ENCODE results near the gene CST9. TPM values are rescaled to one million over a fixed set of nuclear protein-coding genes. Genes with fewer than 3 reads are reported as not detected.

The CST9 gene
- total and polyA plus RNA-seq, 2 of the 13 experiments (the other 11 are each of a cell fraction or from before 2014, with no cell fraction given) = 0.07 TPM; not detected in 1

GRCh38 chr20:23637282-23638221, 31.8 kb upstream of the CST9 start, which contains the start of gene CST3 (continued):
- TF ChIP-seq ZMYM3 (CRISPR knock-in tag; IDR thresholded peaks at IDR 0.05) (0 out of 2 replicates have a peak, but pooled peaks have one; percentile 16), HOXA5 (CRISPR knock-in tag; IDR thresholded peaks at IDR 0.05) (peak; percentile 88), ZNF3 (CRISPR knock-in tag; IDR thresholded peaks at IDR 0.05) (no peak), PCBP2 (optimal IDR thresholded peaks at IDR 0.05; ENCODE audit: low read depth, low read length, poor library complexity, severe bottlenecking) (peak; percentile 34), CREB1 (IDR thresholded peaks at IDR 0.05) (no peak), CREB1 (CRISPR knock-in tag; IDR thresholded peaks at IDR 0.05) (no peak), ZNF644 (CRISPR knock-in tag; IDR thresholded peaks at IDR 0.05; ENCODE audit: low read depth) (no peak; the same call in 1 of the 2 replicates), AFF4 (CRISPR knock-in tag; IDR thresholded peaks at IDR 0.05) (peak; percentile 87), NAIF1 (CRISPR knock-in tag; IDR thresholded peaks at IDR 0.05; ENCODE audit: borderline replicate concordance) (no peak), ZMYM4 (CRISPR knock-in tag; IDR thresholded peaks at IDR 0.05) (peak; percentile 90), ELK4 (CRISPR knock-in tag; IDR thresholded peaks at IDR 0.05; ENCODE audit: borderline replicate concordance) (peak; percentile 91; the same call in 1 of the 2 replicates), HHEX (CRISPR knock-in tag; IDR thresholded peaks at IDR 0.05) (no peak), PPARG (CRISPR knock-in tag; conservative IDR thresholded peaks at IDR 0.05) (no peak), ZBTB38 (CRISPR knock-in tag; IDR thresholded peaks at IDR 0.05) (peak; percentile 85), ZNF570 (CRISPR knock-in tag; IDR thresholded peaks at IDR 0.05; ENCODE audit: borderline replicate concordance) (peak; percentile 89), GABPA (IDR thresholded peaks at IDR 0.05; ENCODE audit: low read depth, low read length) (peak; percentile 66), GABPA (CRISPR knock-in tag; IDR thresholded peaks at IDR 0.05; ENCODE audit: low read depth) (peak; percentile 82), ZBTB14 (CRISPR knock-in tag; IDR thresholded peaks at IDR 0.05) (peak; percentile 74), TBX2 (CRISPR knock-in tag; IDR thresholded peaks at IDR 0.05; ENCODE audit: borderline replicate concordance) (peak; percentile 83), PHF21A (CRISPR knock-in tag; IDR thresholded peaks at IDR 0.05) (peak; percentile 79; the same call in 1 of the 2 replicates)
- TF ChIP-seq, protein P1, sequence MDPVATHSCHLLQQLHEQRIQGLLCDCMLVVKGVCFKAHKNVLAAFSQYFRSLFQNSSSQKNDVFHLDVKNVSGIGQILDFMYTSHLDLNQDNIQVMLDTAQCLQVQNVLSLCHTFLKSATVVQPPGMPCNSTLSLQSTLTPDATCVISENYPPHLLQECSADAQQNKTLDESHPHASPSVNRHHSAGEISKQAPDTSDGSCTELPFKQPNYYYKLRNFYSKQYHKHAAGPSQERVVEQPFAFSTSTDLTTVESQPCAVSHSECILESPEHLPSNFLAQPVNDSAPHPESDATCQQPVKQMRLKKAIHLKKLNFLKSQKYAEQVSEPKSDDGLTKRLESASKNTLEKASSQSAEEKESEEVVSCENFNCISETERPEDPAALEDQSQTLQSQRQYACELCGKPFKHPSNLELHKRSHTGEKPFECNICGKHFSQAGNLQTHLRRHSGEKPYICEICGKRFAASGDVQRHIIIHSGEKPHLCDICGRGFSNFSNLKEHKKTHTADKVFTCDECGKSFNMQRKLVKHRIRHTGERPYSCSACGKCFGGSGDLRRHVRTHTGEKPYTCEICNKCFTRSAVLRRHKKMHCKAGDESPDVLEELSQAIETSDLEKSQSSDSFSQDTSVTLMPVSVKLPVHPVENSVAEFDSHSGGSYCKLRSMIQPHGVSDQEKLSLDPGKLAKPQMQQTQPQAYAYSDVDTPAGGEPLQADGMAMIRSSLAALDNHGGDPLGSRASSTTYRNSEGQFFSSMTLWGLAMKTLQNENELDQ (CRISPR knock-in tag; IDR thresholded peaks at IDR 0.05; ENCODE audit: borderline replicate concordance) = peak; percentile 62; the same call in 1 of the 2 replicates

All from HepG2 (cell line).